HepG2 (cell line): Measurements from ENCODE around the gene ANKRD17. TPM values are rescaled to one million over a fixed set of nuclear protein-coding genes. Genes with fewer than 3 reads are reported as not detected.

Experiments
- ATAC-seq: fragments of 200-7000 bp; cut with Tn5 transposase; 3 replicates; pipeline ENCODE4 v1.9.1; 2020; ENCODE audit warnings: mild to moderate bottlenecking, moderate library complexity
- BruUV-seq: library from RNA; stranded (reverse); fragments of 400-500 nt; replicated peaks from 2 replicates; lab custom pipeline; 2021; lab: Mats Ljungman, UMichigan
- CTCF ChIA-PET: fragments of 300-600 bp; formaldehyde crosslinking; extraction: SDS; loops from one replicate; lab custom pipeline; 2021; ENCODE audit warnings: low total read pairs, inconsistent platforms, low intra/inter-chr PET ratio; lab: Yijun Ruan, JAX
- POLR2A ChIA-PET: fragments of 350-600 bp; sonication (Branson Sonifier 250); formaldehyde crosslinking; loops from one replicate; lab custom pipeline; 2020; ENCODE audit warnings: antibody characterized with exemption, inconsistent platforms; lab: Yijun Ruan, JAX
- DNase-seq: peaks from one replicate; pipeline ENCODE4 v3.0.0-alpha.2; 2015; ENCODE audit warnings: low spot score
- FAIRE-seq: peaks from 3 replicates; lab custom pipeline; 2011; peaks lifted over from hg19 to GRCh38; lab: Jason Lieb, UNC
- H2AFZ ChIP-seq: one replicate; pipeline ENCODE4 v1.6.1; 2011; ENCODE audit warnings: low read length, inconsistent platforms
- H3K27ac ChIP-seq: fragments of 300-600 bp; 3 replicates; pipeline ENCODE4 v1.8.0; 2011; ENCODE audit warnings: mixed run types, mild to moderate bottlenecking, mixed read lengths, low read length, inconsistent platforms; ENCODE audit not compliant: insufficient read depth; ENCODE audit errors: extremely low read length
- H3K27me3 ChIP-seq, 2 experiments: fragments of 200-600 bp in 1 of 2; 2 replicates in 1 of 2; 3 replicates in 1 of 2; pipeline versions ENCODE4 v1.6.0 to v1.8.0; 2011; ENCODE audit warnings: low read length in 2 of 2, mild to moderate bottlenecking in 2 of 2, moderate library complexity in 2 of 2, inconsistent platforms in 1 of 2; ENCODE audit not compliant: insufficient read depth in 2 of 2, control insufficient read depth in 1 of 2
- H3K36me3 ChIP-seq, 2 experiments: fragments of 200-600 bp in 1 of 2; replicated peaks in 1 of 2; 2 replicates in 1 of 2; 3 replicates in 1 of 2; pipeline versions ENCODE4 v1.5.1 to v1.8.0; 2011; ENCODE audit warnings: low read length in 2 of 2, inconsistent platforms in 1 of 2; ENCODE audit not compliant: insufficient read depth in 2 of 2, control insufficient read depth in 1 of 2
- H3K4me1 ChIP-seq: 2 replicates; pipeline ENCODE4 v1.5.1; 2012; ENCODE audit warnings: low read length, inconsistent platforms; ENCODE audit not compliant: insufficient read depth
- H3K4me2 ChIP-seq: 2 replicates; pipeline ENCODE4 v1.6.0; 2011; ENCODE audit warnings: low read depth, low read length, inconsistent platforms
- H3K4me3 ChIP-seq, 3 experiments: fragments of 200-600 bp in 1 of 3; sonication (generic), shearing (Covaris generic) in 1 of 3; replicated peaks in 1 of 3; 2 replicates each; pipeline ENCODE4 v1.5.1; 2011 to 2016; ENCODE audit warnings: low read length in 3 of 3, inconsistent platforms in 2 of 3, low read depth in 2 of 3, mild to moderate bottlenecking in 2 of 3, control low read depth in 1 of 3, mixed read lengths in 1 of 3; ENCODE audit not compliant: insufficient read depth in 1 of 3
- H3K79me2 ChIP-seq: one replicate; pipeline ENCODE4 v1.6.1; 2011; ENCODE audit warnings: low read length, inconsistent platforms; ENCODE audit not compliant: insufficient read depth
- H3K9ac ChIP-seq: 2 replicates; pipeline ENCODE4 v1.6.0; 2011; ENCODE audit warnings: mild to moderate bottlenecking, low read depth, low read length, inconsistent platforms; ENCODE audit not compliant: insufficient read depth
- H3K9me3 ChIP-seq: 2 replicates; pipeline ENCODE4 v1.5.1; 2012; ENCODE audit warnings: mild to moderate bottlenecking, low read length
- H4K20me1 ChIP-seq: 2 replicates; pipeline ENCODE4 v1.6.0; 2011; ENCODE audit warnings: inconsistent platforms, mild to moderate bottlenecking, low read length, moderate library complexity; ENCODE audit not compliant: insufficient read depth
- HNF4A ChIP-seq: sonication (generic); formaldehyde crosslinking; IDR thresholded peaks from 2 replicates; pipeline ENCODE4 v1.4.0; 2020; ENCODE audit warnings: missing genetic modification reagents
- U2AF2 ChIP-seq: fragments of 200-400 bp; formaldehyde crosslinking; IDR thresholded peaks from 2 replicates; pipeline ENCODE4 v1.6.1; 2017; ENCODE audit warnings: low read depth, mild to moderate bottlenecking, low read length
- ZBTB7B ChIP-seq: sonication (generic); formaldehyde crosslinking; IDR thresholded peaks from 2 replicates; pipeline ENCODE4 v1.4.0; 2020; ENCODE audit warnings: missing genetic modification reagents
- ZFP36L1 ChIP-seq: sonication (generic); formaldehyde crosslinking; IDR thresholded peaks from 2 replicates; pipeline ENCODE4 v1.8.0; 2022; ENCODE audit warnings: mild to moderate bottlenecking, missing genetic modification reagents, moderate library complexity
- WGBS: methylation state at CpG from one replicate; pipeline ENCODE4 v1.1.6; 2017; ENCODE audit warnings: low lambda C conversion rate; 5-methylcytosine and 5-hydroxymethylcytosine counted together
- in situ Hi-C: cut with HindIII; loops from 2 replicates; pipeline ENCODE4 v1.10.0; 2017; ENCODE audit warnings: low pct_unique_long_range_greater_than_20kb; ENCODE audit not compliant: extremely low pct_ligation_motif_present
- intact Hi-C: fragments of 100-400 bp; cut with micrococcal nuclease; formaldehyde crosslinking; loops from one replicate; pipeline ENCODE4 v1.10.0; 2022; ENCODE audit not compliant: unreplicated experiment
- polyA plus RNA-seq, 8 experiments: library from polyadenylated mRNA; depleted of rRNA in 3 of 8; stranded (reverse) in 7 of 8; unstranded in 1 of 8; fragments of >200 nt; fragmentation: Illumina TruSeq in 4 of 8; extraction: Trizol in 4 of 8; gene quantifications; 2 replicates each; pipeline versions ENCODE4 v1.2.1 to v1.2.3, GENCODE V29; 2011 to 2016; ENCODE audit warnings: low read depth in 4 of 8, missing spikeins in 1 of 8, mixed read lengths in 1 of 8; ENCODE audit not compliant: insufficient read depth in 1 of 8
- total RNA-seq, 5 experiments: library from RNA; depleted of rRNA; stranded (reverse); fragments of >200 nt; fragmentation: Illumina TruSeq; extraction: Trizol; gene quantifications; 2 replicates each; pipeline ENCODE4 v1.2.3, GENCODE V29; 2016; ENCODE audit warnings: low read depth in 1 of 5

Gene ANKRD17
- total and polyA plus RNA-seq, 2 of the 13 experiments (the other 11 are each of a cell fraction or from before 2014, with no cell fraction given): 55.7 to 61.1 TPM

- ChIA-PET POLR2A (no interaction called here), CTCF (no interaction called here)
- TF ChIP-seq U2AF2 (no peak), ZBTB7B (CRISPR knock-in tag) (no peak)
- intact Hi-C loops (no loop called here), in situ Hi-C loops (no loop called here)
- no peaks in the 10 kb centered on the region for H4K20me1 ChIP-seq
- no peak overlapping the region for H3K27ac ChIP-seq
- no peaks in the 10 kb centered on the region for H3K27me3 ChIP-seq
- peaks cover 16% of the 10 kb centered on the region for H3K4me1 ChIP-seq
- no peak; the same call in 2 of the 3 replicates for ATAC-seq
- H2AFZ ChIP-seq: no peak overlapping the region
- DNase-seq: no peak
- no peak overlapping the region for H3K4me2 ChIP-seq
- H3K9ac ChIP-seq: no peak overlapping the region
- H3K4me3 ChIP-seq: no peak overlapping the region
- FAIRE-seq: no peak
- no peaks in the 10 kb centered on the region for H3K9me3 ChIP-seq
- H3K36me3 ChIP-seq: no peaks in the 10 kb centered on the region
- no TSS peak for BruUV-seq
- no peaks in the 10 kb centered on the region for H3K79me2 ChIP-seq
These were observed 14.2 kb upstream of the ANKRD17 start for GRCh38 chr4:73272816-73273215.

GRCh38 chr4:73267050-73267449 lies 8.5 kb upstream of the ANKRD17 start:
- no peaks in the 10 kb centered on the region for H3K27me3 ChIP-seq
- FAIRE-seq: no peak
- intact Hi-C loops: no loop called here
- 22% methylated on average over 2 of the region's 2 CpGs for WGBS
- no peak overlapping the region for H3K4me3 ChIP-seq
- peaks cover 12% of the 10 kb centered on the region for H3K4me1 ChIP-seq
- no peaks in the 10 kb centered on the region for H3K79me2 ChIP-seq
- TF ChIP-seq HNF4A (0 out of 2 replicates have a peak, but pooled peaks have one; percentile 34), ZFP36L1 (CRISPR knock-in tag) (no peak)
- H3K4me2 ChIP-seq: peak overlapping the region; percentile 22; the same call in 1 of the 2 replicates
- no peaks in the 10 kb centered on the region for H3K36me3 ChIP-seq
- no peaks in the 10 kb centered on the region for H4K20me1 ChIP-seq
- peak; percentile 24 for DNase-seq
- peak; percentile 94 for ATAC-seq
- H2AFZ ChIP-seq: peak overlapping the region; percentile 25
- H3K27ac ChIP-seq: peak overlapping the region; percentile 4
- POLR2A ChIA-PET: no interaction called here
- H3K9me3 ChIP-seq: no peaks in the 10 kb centered on the region
- CTCF ChIA-PET: no interaction called here
- no TSS peak for BruUV-seq
- H3K9ac ChIP-seq: no peak overlapping the region
- in situ Hi-C loops: no loop called here
